ENCODE measurements around the gene PTPRCAP.

DNA sequence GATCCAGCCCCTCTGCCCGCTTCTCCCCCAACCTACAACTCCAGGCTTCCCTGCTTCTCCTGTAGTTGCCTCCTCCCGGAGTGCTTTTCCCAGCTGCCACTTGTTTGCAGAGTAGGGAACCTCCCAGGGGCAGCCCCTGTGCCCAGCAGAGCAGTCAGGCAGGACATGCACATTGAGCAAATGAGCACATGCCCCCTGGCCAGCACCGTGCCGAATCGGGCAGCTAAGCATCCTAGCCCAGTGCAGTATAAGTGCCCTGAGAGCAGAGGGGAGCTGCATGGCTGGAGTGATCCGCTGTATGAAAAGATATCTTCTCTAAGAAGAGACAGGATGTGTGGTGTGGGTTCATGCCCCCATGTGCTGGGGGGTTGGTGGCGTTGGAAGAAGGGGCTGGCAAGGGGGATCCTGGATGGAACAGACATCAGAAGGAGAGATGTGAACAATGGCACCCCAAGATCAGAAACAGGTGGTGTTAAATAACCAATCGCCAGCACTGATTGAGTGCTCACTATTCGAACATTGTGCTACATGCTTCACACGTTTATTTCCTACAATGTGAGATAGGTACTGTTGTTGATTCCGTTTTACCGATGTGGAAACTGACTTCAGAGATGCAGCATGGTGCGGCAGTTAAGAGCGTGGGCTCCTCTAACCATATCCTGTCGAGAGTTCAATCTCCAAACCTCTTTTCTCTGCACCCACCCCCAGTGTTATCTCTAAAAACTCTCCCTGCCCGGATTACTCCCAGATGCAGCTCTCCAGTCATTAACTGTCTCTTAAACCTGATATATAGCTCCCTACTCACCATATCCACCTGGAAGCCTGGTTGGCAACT is 46.6 kb upstream of the PTPRCAP start:
- TF ChIP-seq, protein P1, sequence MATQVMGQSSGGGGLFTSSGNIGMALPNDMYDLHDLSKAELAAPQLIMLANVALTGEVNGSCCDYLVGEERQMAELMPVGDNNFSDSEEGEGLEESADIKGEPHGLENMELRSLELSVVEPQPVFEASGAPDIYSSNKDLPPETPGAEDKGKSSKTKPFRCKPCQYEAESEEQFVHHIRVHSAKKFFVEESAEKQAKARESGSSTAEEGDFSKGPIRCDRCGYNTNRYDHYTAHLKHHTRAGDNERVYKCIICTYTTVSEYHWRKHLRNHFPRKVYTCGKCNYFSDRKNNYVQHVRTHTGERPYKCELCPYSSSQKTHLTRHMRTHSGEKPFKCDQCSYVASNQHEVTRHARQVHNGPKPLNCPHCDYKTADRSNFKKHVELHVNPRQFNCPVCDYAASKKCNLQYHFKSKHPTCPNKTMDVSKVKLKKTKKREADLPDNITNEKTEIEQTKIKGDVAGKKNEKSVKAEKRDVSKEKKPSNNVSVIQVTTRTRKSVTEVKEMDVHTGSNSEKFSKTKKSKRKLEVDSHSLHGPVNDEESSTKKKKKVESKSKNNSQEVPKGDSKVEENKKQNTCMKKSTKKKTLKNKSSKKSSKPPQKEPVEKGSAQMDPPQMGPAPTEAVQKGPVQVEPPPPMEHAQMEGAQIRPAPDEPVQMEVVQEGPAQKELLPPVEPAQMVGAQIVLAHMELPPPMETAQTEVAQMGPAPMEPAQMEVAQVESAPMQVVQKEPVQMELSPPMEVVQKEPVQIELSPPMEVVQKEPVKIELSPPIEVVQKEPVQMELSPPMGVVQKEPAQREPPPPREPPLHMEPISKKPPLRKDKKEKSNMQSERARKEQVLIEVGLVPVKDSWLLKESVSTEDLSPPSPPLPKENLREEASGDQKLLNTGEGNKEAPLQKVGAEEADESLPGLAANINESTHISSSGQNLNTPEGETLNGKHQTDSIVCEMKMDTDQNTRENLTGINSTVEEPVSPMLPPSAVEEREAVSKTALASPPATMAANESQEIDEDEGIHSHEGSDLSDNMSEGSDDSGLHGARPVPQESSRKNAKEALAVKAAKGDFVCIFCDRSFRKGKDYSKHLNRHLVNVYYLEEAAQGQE (IDR thresholded peaks at IDR 0.05; ENCODE audit: borderline replicate concordance): no peak
- TF ChIP-seq, protein P1 (CRISPR knock-in tag; IDR thresholded peaks at IDR 0.05; ENCODE audit: low read depth): no peak
- TF ChIP-seq CREB1 (IDR thresholded peaks at IDR 0.05): no peak
- TF ChIP-seq CREB1 (CRISPR knock-in tag; IDR thresholded peaks at IDR 0.05): no peak
- no peak for TF ChIP-seq CTCF (IDR thresholded peaks at IDR 0.05 in 2 of 3, conservative IDR thresholded peaks at IDR 0.05 in 1 of 3; ENCODE audit: insufficient read depth in 2 of 3, low read depth in 1 of 3, low read length in 3 of 3)
- no peak for TF ChIP-seq POLR2A (conservative IDR thresholded peaks at IDR 0.05)
- no peak for TF ChIP-seq NFYB (IDR thresholded peaks at IDR 0.05; ENCODE audit: extremely low read depth, insufficient read length)
- TF ChIP-seq FOS (IDR thresholded peaks at IDR 0.05; ENCODE audit: extremely low read depth, insufficient read length): no peak
- TF ChIP-seq, protein P2, sequence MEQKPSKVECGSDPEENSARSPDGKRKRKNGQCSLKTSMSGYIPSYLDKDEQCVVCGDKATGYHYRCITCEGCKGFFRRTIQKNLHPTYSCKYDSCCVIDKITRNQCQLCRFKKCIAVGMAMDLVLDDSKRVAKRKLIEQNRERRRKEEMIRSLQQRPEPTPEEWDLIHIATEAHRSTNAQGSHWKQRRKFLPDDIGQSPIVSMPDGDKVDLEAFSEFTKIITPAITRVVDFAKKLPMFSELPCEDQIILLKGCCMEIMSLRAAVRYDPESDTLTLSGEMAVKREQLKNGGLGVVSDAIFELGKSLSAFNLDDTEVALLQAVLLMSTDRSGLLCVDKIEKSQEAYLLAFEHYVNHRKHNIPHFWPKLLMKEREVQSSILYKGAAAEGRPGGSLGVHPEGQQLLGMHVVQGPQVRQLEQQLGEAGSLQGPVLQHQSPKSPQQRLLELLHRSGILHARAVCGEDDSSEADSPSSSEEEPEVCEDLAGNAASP (IDR thresholded peaks at IDR 0.05): no peak
- TF ChIP-seq MEF2D (tag; conservative IDR thresholded peaks at IDR 0.05; ENCODE audit: low read depth): no peak
- TF ChIP-seq POLR2AphosphoS5 (IDR thresholded peaks at IDR 0.05; ENCODE audit: control insufficient read depth, insufficient read depth, low read depth, low read length): no peak
- TF ChIP-seq USF2 (CRISPR knock-in tag; IDR thresholded peaks at IDR 0.05): no peak
